ENCODE results near the gene OTUD1. TPM values are rescaled to one million over a fixed set of nuclear protein-coding genes. Genes with fewer than 3 reads are reported as not detected.

OTUD1 gene
- polyA plus RNA-seq, 3 donors = 3.6 to 11.8 (median 8.8) TPM

DNA sequence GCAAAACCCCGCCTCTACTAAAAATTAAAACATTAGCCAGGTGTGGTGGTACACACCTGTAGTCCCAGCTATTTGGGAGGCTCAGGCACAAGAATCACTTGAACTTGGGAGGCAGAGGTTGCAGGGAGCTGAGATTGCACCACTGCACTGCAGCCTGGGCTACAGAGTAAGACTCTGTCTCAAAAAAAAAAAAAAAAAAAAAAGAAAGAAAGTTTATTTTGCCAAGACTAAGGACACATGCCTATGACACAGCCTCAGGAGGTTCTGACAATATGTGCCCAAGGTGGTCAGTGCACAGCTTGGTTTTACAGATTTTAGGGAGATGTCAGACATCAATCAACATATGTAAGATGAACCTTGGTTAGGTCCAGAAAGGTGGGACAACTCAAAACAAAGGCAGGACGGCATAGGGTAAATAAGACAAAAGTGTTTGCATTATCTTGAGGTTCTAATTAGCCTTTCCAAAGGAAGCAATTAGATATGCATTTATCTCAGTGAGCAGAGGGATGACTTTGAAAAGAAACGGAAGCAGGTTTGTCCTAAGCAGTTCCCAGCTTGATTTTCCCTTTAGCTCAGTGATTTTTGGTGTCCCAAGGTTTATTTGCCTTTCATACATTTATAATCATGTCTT is 20.7 kb upstream of the OTUD1 start:
- 88 to 91% (median 90%) methylated on average over 3 of the region's 3 CpGs for WGBS, 3 donors
- H3K27ac ChIP-seq (ENCODE audit: low read depth, low read length) = no peak overlapping the region

- H3K27ac ChIP-seq (ENCODE audit: low read depth, low read length) = no peak overlapping the region
- WGBS, 3 donors = 72 to 82% (median 78%) methylated on average over 5 of the region's 5 CpGs
Observed at GRCh38 chr10:23419201-23419600, 19.7 kb upstream of the OTUD1 start.

GRCh38 chr10:23419655-23420329 is 19.1 kb upstream of the OTUD1 start:
- H3K27ac ChIP-seq (ENCODE audit: low read depth, low read length) = no peak overlapping the region
- 86 to 92% (median 87%) methylated on average over 7 of the region's 7 CpGs for WGBS, 3 donors

DNA sequence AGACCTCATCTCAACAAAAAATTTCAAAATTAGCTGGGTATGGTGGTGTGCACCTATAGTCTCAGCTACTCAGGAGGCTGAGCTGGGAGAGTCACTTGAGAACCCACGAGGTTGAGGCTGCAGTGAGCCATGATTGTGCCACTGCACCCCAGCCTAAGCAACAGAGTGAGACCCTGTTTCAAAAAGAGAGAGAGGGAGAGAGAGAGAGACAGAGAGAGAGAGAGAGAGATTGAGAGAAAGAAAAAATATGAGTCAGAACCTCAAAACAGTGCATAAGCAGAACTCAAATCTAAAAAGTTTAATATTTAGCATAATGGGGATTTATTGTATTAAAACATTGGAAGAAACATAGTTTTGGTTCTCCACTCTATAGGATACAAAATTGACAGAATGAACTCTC is 17.5 kb upstream of the OTUD1 start:
- 83 to 87% (median 86%) methylated on average over 1 of the region's 1 CpG for WGBS, 3 donors
- no peak overlapping the region for H3K27ac ChIP-seq (ENCODE audit: low read depth, low read length)

GRCh38 chr10:23422003-23422411 is 16.9 kb upstream of the OTUD1 start:
- 28 to 53% (median 50%) methylated on average over 2 of the region's 2 CpGs for WGBS, 3 donors
- H3K27ac ChIP-seq (ENCODE audit: low read depth, low read length) = no peak overlapping the region

DNA sequence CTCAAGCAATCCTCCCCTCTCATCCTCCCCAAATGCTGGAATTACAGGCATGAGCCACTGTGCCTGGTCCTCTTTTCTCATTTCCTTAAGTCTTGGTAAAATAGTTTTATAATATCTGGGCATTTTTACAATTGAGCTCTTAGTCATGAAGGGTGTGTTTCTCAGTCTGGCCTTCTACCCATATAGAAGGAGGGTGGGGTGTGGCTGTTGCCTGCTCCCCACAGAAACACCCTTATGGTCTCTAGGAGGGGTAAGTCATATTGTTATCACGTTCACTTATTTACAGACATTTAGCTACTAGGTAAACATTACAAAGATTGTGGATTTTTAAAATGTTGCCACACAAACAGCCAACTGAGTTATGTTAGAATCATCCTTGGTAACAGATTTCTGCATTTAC is 6.7 kb upstream of the OTUD1 start:
- H3K27ac ChIP-seq (ENCODE audit: low read depth, low read length) = no peak overlapping the region
- 18 to 53% (median 38%) methylated on average over 1 of the region's 1 CpG for WGBS, 3 donors

GRCh38 chr10:23432639-23433038 is 6.2 kb upstream of the OTUD1 start:
- 61 to 94% (median 65%) methylated on average over 3 of the region's 3 CpGs for WGBS, 3 donors
- H3K27ac ChIP-seq (ENCODE audit: low read depth, low read length) = no peak overlapping the region

GRCh38 chr10:23433701-23434100 is 5.2 kb upstream of the OTUD1 start:
- 78 to 90% (median 79%) methylated on average over 2 of the region's 2 CpGs for WGBS, 3 donors
- no peak overlapping the region for H3K27ac ChIP-seq (ENCODE audit: low read depth, low read length)

- H3K27ac ChIP-seq (ENCODE audit: low read depth, low read length) = no peak overlapping the region
- WGBS, 3 donors = 91 to 97% (median 91%) methylated on average over 1 of the region's 1 CpG
Observed at GRCh38 chr10:23435378-23435777, 3.5 kb upstream of the OTUD1 start.

DNA sequence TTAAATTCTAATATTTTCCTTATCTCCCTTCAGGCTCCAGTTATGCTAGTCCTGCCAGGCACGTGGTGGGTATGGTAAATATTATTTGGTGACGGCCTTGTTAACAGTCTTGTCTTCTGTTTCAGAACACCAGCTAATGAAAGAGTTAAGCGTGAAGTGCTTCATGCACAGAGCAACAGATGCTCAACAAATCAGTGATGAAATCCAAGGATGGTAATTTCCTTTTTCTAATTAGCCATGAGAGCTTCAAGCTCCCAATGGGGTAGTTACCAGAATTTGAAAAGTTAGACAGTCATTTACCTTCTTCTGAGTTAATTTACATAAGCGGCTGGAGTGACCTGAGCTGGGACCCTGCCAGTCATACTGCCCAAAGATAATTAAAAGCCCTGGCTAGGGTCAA is 1.9 kb upstream of the OTUD1 start:
- 51 to 72% (median 65%) methylated on average over 4 of the region's 4 CpGs for WGBS, 3 donors
- no peak overlapping the region for H3K27ac ChIP-seq (ENCODE audit: low read depth, low read length)

- WGBS, 3 donors = 94 to 95% (median 95%) methylated on average over 20 of the region's 20 CpGs
- no peak overlapping the region for H3K27ac ChIP-seq (ENCODE audit: low read depth, low read length)
Observed at GRCh38 chr10:23437963-23438546, 820 bp upstream of the OTUD1 start.

GRCh38 chr10:23439452-23439960 is 631 bp downstream of the OTUD1 start:
- H3K27ac ChIP-seq (ENCODE audit: low read depth, low read length) = peak overlapping the region; percentile 51
- 0 to 2% (median 1%) methylated on average over 42 to 80 of the region's 80 CpGs for WGBS, 3 donors

DNA sequence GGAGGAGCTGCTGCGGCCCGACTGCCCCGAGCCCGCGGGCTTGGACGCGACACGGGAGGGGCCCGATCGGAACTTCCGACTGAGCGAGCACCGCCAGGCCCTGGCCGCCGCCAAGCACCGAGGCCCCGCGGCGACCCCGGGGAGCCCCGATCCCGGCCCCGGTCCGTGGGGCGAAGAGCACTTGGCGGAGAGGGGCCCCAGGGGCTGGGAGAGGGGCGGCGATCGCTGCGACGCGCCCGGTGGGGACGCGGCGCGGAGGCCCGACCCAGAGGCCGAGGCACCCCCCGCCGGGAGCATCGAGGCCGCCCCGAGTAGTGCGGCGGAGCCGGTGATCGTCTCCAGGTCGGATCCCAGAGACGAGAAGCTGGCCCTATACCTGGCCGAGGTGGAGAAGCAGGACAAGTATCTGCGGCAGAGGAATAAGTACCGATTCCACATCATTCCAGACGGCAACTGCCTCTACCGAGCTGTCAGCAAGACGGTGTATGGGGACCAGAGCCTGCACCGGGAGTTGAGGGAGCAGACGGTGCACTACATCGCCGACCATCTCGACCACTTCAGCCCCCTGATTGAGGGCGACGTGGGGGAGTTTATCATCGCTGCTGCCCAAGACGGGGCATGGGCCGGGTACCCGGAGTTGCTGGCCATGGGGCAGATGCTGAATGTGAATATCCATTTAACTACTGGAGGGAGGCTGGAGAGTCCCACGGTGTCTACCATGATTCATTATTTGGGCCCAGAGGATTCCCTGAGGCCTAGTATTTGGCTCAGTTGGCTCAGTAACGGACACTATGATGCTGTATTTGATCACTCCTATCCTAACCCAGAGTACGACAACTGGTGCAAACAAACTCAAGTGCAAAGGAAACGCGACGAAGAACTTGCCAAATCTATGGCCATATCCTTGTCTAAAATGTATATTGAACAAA is 1.4 kb downstream of the OTUD1 start:
- peak overlapping the region; percentile 51 for H3K27ac ChIP-seq (ENCODE audit: low read depth, low read length)
- WGBS, 3 donors = 2 to 3% (median 2%) methylated on average over 71 to 73 of the region's 73 CpGs

GRCh38 chr10:23441251-23441650 is 2.4 kb downstream of the OTUD1 start:
- H3K27ac ChIP-seq (ENCODE audit: low read depth, low read length) = no peak overlapping the region
- 77 to 79% (median 79%) methylated on average over 3 of the region's 3 CpGs for WGBS, 3 donors

DNA sequence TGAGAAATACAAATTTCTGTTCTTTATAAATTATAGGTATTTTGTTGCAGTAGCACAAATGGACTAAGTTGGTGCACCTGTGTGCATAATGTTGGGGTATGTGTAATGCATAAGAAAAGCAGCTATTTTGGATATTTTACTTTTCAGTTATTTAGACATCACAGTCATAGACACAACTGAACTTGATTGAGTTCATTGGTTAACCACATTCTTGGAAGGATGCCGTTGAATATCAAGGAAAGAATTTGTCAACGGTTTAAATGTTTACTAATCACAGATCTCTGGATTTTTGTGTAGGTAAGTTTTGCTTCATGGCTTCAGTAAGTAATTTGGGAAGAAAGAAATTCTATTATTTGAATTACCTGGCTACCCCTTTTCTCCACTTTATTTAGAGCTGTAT is 4.1 kb downstream of the OTUD1 start:
- H3K27ac ChIP-seq (ENCODE audit: low read depth, low read length) = no peak overlapping the region
- 41 to 49% (median 43%) methylated on average over 2 of the region's 2 CpGs for WGBS, 3 donors

- H3K27ac ChIP-seq (ENCODE audit: low read depth, low read length) = no peak overlapping the region
- WGBS, 3 donors = 91 to 92% (median 91%) methylated on average over 5 of the region's 5 CpGs
Observed at GRCh38 chr10:23445591-23445990, 6.7 kb downstream of the OTUD1 start.

GRCh38 chr10:23448323-23448722 is 9.4 kb downstream of the OTUD1 start:
- H3K27ac ChIP-seq (ENCODE audit: low read depth, low read length) = no peak overlapping the region
- 90 to 100% (median 98%) methylated on average over 2 of the region's 2 CpGs for WGBS, 3 donors

DNA sequence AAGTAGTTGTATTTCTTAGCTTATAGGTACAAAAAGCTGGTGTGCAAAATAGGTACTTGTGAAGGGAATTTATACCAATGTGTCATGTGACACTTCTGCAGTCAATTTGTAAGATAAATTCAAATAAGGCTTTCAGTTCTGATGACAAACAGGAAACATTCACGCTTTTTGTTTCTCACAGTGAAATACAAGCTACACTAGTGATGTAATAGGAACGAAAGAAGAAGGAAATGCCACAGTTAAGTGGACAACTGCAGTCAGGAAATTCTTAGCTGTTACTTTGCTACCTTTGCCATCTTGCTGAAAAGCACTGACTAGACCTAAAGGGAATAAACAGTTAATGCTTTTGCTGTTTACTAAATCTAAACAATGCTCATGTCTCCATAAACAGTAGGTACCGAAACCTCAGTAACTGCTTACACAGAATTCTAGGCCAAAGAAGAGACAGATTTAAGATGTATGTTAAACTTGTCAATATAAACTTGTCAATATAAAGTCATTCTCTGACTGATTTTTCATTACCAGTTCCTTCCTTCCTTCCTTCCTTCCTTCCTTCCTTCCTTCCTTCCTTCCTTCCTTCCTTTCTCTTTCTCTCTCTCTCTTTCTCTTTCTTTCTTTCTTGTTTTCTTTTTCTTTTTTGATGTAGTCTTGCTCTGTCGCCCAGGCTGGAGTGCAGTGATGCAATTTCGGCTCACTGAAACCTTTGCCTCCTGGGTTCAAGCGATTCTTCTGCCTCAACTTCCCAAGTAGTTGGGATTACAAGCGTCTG is 10.1 kb downstream of the OTUD1 start:
- WGBS, 3 donors = 71 to 81% (median 76%) methylated on average over 7 of the region's 7 CpGs

More for the DNA sequence above, 10.1 kb downstream of the OTUD1 start:
- no peak overlapping the region for H3K27ac ChIP-seq (ENCODE audit: low read depth, low read length)

All from adipose tissue (tissue), 3 donors.